Ovary (tissue), 9 donors: ENCODE results near the gene DOCK2. TPM values are rescaled to one million over a fixed set of nuclear protein-coding genes. Genes with fewer than 3 reads are reported as not detected.
A peak's percentile ranks its signal among the peaks of the same experiment; 100 is the strongest.

ENCODE experiments used
- DNase-seq, 5 donors: peaks; one replicate each; pipeline ENCODE4 v3.0.0-alpha.2; 2019 to 2020
- H3K27ac ChIP-seq, 2 donors: fragments of 200-600 bp; one replicate each; pipeline versions ENCODE4 v1.5.1 to v1.8.0; 2019 to 2022
- H3K27me3 ChIP-seq: fragments of 200-600 bp; one replicate; pipeline ENCODE4 v1.8.0; 2022
- H3K36me3 ChIP-seq: fragments of 200-600 bp; sonication (generic); one replicate; pipeline ENCODE4 v1.5.1; 2019
- H3K4me1 ChIP-seq: one replicate; pipeline ENCODE4 v1.8.1; 2013; ENCODE audit warnings: mild to moderate bottlenecking, moderate library complexity; ENCODE audit not compliant: insufficient read depth
- H3K4me3 ChIP-seq: fragments of 200-600 bp; sonication (generic); one replicate; pipeline ENCODE4 v1.5.1; 2017
- H3K9me3 ChIP-seq, 2 donors: fragments of 200-600 bp in 1 of 2; sonication (generic) in 1 of 2; one replicate each; pipeline versions ENCODE4 v1.5.1 to v1.8.1; 2013 to 2019; ENCODE audit warnings: mild to moderate bottlenecking in 1 of 2, moderate library complexity in 1 of 2
- EP300 ChIP-seq: sonication (generic); formaldehyde crosslinking; IDR thresholded peaks from one replicate; pipeline ENCODE4 v1.6.1; 2017; ENCODE audit warnings: antibody characterized with exemption
- POLR2A ChIP-seq: fragments of 450-650 bp; IDR thresholded peaks from one replicate; pipeline ENCODE4 v1.6.1; 2017; ENCODE audit warnings: antibody characterized with exemption, mild to moderate bottlenecking, moderate library complexity
- WGBS, 3 donors: extraction: QIAGEN DNeasy Blood & Tissue Kit in 1 of 3; methylation state at CpG; one replicate each; pipeline versions ENCODE4 v1.1.5 to v1.1.7; 2013 to 2017; 5-methylcytosine and 5-hydroxymethylcytosine counted together
- intact Hi-C, 4 donors: fragments of 100-400 bp; cut with DNase I; formaldehyde crosslinking; loops; one replicate each; pipeline versions ENCODE4 v1.11.0 to v1.15.1; 2022 to 2023
- polyA plus RNA-seq, 2 donors: library from polyadenylated mRNA; stranded (reverse); fragments of 200-250 nt in 1 of 2; fragments of 350-450 nt in 1 of 2; fragmentation: Illumina TruSeq in 1 of 2; extraction: RNeasy Lipid Tissue Mini Kit (QIAGEN cat#74804) in 1 of 2; gene quantifications; one replicate each; pipeline ENCODE4 v1.2.3, GENCODE V29; 2013 to 2014
- total RNA-seq, 7 donors: library from RNA; depleted of rRNA in 2 of 7; stranded (reverse); fragments of >200 nt in 2 of 7; fragmentation: NEBNext Ultra II Directional in 3 of 7; extraction: Animal tissue kit (Norgen Biotek cat#: 25700) in 3 of 7; gene quantifications; one replicate each; pipeline versions ENCODE4 v1.1.0 to v1.2.4, GENCODE V29; 2016 to 2023
- TF ChIP-seq, protein P1 (sequence below), 3 donors: fragments of 450-650 bp in 2 of 3; fragments of 200-600 bp in 1 of 3; IDR thresholded peaks; one replicate each; pipeline versions ENCODE4 v1.5.1 to v1.8.0; 2016 to 2022; ENCODE audit warnings: antibody characterized with exemption in 3 of 3, mild to moderate bottlenecking in 1 of 3
- donor health status: DM: no; HTN: no; CAD: no; lungs with moderate emphysema.
- donor health status: DM: no; HTN: no; CAD: no.
- donor health status: Bipolar disorder and iron deficiency.
- donor health status: DM: yes; HTN: yes; CAD: no.
- donor health status: DM: no; HTN: no; CAD: no.
- donor health status: DM: yes; HTN: yes; CAD: no.

DOCK2 gene
- total and polyA plus RNA-seq, 9 donors, result 1.3 to 10.2 (median 5.4) TPM

DNA sequence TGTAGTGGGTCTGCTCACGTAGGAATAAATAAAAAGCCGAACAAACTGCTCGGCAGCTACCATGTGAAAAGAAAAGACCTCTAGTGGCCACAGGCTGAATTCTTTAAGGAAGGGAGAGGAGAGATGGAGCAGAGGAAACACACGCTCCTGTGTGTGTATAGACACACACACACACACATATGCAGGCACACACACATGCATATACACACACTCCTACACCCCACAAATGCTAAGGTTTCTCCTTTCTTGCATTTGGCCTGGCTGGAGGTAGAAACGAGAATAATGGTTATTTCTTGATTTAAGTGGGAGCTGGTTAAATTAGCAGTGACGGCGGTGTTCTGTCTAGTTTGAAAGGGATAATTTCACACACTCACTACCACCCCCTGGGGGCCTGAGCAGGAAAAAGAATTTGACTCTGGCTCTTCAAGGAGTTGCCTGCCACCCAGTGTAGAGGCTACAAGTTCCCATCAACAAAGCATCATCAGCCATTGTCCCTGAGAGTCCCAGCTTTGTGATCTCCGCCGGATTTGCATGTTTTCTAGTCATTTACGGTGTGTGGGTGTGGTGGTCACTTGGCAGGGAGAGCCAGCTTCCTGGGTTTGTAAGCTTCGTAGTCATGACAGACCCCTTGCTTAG is 343.5 kb downstream of the DOCK2 start, which contains the start of gene INSYN2B:
INSYN2B (minus strand) TSS at position 78 of the 636 bp plus-strand sequence. CDS start 96,597 bp downstream, outside the sequence.
- H3K27ac ChIP-seq, result no peak within 1 kb of the TSS
- intact Hi-C loops, result loop anchor here in 3 of 4 donors (1.0 to 5.0 kb wide), 2 partner anchors 278 kb away; no protein-coding TSS in a partner anchor
- DNase-seq, result peak; percentile 59 to 80 (median 68)
- H3K36me3 ChIP-seq, result no peaks in the 10 kb centered on the region
- 4 to 9% (median 6%) methylated on average over 11 of the region's 11 CpGs for WGBS, 3 donors
- no peaks in the 10 kb centered on the region for H3K27me3 ChIP-seq
- no peak within 1 kb of the TSS for H3K4me3 ChIP-seq
- no peaks in the 10 kb centered on the region for H3K9me3 ChIP-seq
- TF ChIP-seq, protein P1, sequence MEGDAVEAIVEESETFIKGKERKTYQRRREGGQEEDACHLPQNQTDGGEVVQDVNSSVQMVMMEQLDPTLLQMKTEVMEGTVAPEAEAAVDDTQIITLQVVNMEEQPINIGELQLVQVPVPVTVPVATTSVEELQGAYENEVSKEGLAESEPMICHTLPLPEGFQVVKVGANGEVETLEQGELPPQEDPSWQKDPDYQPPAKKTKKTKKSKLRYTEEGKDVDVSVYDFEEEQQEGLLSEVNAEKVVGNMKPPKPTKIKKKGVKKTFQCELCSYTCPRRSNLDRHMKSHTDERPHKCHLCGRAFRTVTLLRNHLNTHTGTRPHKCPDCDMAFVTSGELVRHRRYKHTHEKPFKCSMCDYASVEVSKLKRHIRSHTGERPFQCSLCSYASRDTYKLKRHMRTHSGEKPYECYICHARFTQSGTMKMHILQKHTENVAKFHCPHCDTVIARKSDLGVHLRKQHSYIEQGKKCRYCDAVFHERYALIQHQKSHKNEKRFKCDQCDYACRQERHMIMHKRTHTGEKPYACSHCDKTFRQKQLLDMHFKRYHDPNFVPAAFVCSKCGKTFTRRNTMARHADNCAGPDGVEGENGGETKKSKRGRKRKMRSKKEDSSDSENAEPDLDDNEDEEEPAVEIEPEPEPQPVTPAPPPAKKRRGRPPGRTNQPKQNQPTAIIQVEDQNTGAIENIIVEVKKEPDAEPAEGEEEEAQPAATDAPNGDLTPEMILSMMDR (IDR thresholded peaks at IDR 0.05), result peak; percentile 23 to 80 (median 75)
- TF ChIP-seq POLR2A, result no peak
- TF ChIP-seq EP300, result no peak
- no peaks in the 10 kb centered on the region for H3K4me1 ChIP-seq

GRCh38 chr5:169988206-169988605 is 351.1 kb downstream of the DOCK2 start:
- Histone ChIP-seq H3K27me3 (no peaks in the 10 kb centered on the region), H3K4me1 (no peaks in the 10 kb centered on the region), H3K36me3 (no peaks in the 10 kb centered on the region), H3K9me3 (no peaks in the 10 kb centered on the region), H3K27ac (no peak overlapping the region), H3K4me3 (no peak overlapping the region)
- DNase-seq, result no peak
- TF ChIP-seq POLR2A (no peak), EP300 (no peak)
- TF ChIP-seq, protein P1 (IDR thresholded peaks at IDR 0.05), result no peak
- intact Hi-C loops, result no loop called here
- 77 to 83% (median 78%) methylated on average over 4 of the region's 4 CpGs for WGBS, 3 donors

GRCh38 chr5:169988947-169989346 is 351.9 kb downstream of the DOCK2 start:
- Histone ChIP-seq H3K27ac (no peak overlapping the region), H3K36me3 (no peaks in the 10 kb centered on the region), H3K4me3 (no peak overlapping the region), H3K27me3 (no peaks in the 10 kb centered on the region), H3K9me3 (no peaks in the 10 kb centered on the region), H3K4me1 (no peaks in the 10 kb centered on the region)
- DNase-seq, result no peak
- intact Hi-C loops, result no loop called here
- 69 to 78% (median 70%) methylated on average over 1 of the region's 1 CpG for WGBS, 3 donors
- TF ChIP-seq EP300, result no peak
- TF ChIP-seq, protein P1 (IDR thresholded peaks at IDR 0.05), result no peak
- no peak for TF ChIP-seq POLR2A

GRCh38 chr5:169989365-169989764 is 352.3 kb downstream of the DOCK2 start:
- intact Hi-C loops, result no loop called here
- Histone ChIP-seq H3K4me3 (no peak overlapping the region), H3K4me1 (no peaks in the 10 kb centered on the region), H3K9me3 (no peaks in the 10 kb centered on the region), H3K27me3 (no peaks in the 10 kb centered on the region), H3K36me3 (no peaks in the 10 kb centered on the region), H3K27ac (no peak overlapping the region)
- 67 to 83% (median 70%) methylated on average over 1 of the region's 1 CpG for WGBS, 3 donors
- no peak for TF ChIP-seq POLR2A
- DNase-seq, result no peak
